ENCODE measurements around the gene ANO1.

DNA sequence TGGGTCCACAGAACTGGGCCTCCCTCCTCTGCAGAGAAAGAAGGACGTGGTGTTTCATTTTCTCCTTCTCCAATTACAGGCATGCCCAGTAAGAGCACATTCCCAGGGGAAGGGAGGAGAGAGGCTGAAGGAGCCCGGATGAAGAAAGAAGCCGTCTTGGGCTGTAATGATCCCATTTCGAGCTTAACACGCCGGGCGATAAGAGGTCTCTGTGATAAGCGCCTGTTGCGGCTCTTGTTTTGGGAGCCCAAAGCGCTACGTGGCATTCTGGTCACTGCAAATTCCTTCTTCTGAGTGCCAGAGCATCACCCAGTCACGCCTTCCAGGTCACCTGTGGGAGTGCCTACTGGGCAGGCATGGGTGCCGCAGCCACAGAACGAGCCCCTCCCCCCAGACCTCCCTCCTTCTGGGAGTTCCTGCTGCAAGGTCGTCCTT lies 57.5 kb downstream of the ANO1 start:
- TF ChIP-seq EGR1 (IDR thresholded peaks at IDR 0.05) (no peak), RAD21 (IDR thresholded peaks at IDR 0.05; ENCODE audit: low read depth) (no peak), EP300 (IDR thresholded peaks at IDR 0.05; ENCODE audit: borderline replicate concordance) (no peak), YY1 (IDR thresholded peaks at IDR 0.05; ENCODE audit: low read depth) (no peak), TEAD4 (IDR thresholded peaks at IDR 0.05) (no peak), CEBPB (IDR thresholded peaks at IDR 0.05) (no peak), CREB1 (IDR thresholded peaks at IDR 0.05; ENCODE audit: low read depth) (no peak), TAF1 (IDR thresholded peaks at IDR 0.05; ENCODE audit: low read depth) (no peak), ZBTB7A (IDR thresholded peaks at IDR 0.05; ENCODE audit: low read depth) (no peak), FOXM1 (IDR thresholded peaks at IDR 0.05; ENCODE audit: borderline replicate concordance, low read depth) (no peak), TCF12 (IDR thresholded peaks at IDR 0.05; ENCODE audit: low read depth) (no peak)
- TF ChIP-seq, protein P1, sequence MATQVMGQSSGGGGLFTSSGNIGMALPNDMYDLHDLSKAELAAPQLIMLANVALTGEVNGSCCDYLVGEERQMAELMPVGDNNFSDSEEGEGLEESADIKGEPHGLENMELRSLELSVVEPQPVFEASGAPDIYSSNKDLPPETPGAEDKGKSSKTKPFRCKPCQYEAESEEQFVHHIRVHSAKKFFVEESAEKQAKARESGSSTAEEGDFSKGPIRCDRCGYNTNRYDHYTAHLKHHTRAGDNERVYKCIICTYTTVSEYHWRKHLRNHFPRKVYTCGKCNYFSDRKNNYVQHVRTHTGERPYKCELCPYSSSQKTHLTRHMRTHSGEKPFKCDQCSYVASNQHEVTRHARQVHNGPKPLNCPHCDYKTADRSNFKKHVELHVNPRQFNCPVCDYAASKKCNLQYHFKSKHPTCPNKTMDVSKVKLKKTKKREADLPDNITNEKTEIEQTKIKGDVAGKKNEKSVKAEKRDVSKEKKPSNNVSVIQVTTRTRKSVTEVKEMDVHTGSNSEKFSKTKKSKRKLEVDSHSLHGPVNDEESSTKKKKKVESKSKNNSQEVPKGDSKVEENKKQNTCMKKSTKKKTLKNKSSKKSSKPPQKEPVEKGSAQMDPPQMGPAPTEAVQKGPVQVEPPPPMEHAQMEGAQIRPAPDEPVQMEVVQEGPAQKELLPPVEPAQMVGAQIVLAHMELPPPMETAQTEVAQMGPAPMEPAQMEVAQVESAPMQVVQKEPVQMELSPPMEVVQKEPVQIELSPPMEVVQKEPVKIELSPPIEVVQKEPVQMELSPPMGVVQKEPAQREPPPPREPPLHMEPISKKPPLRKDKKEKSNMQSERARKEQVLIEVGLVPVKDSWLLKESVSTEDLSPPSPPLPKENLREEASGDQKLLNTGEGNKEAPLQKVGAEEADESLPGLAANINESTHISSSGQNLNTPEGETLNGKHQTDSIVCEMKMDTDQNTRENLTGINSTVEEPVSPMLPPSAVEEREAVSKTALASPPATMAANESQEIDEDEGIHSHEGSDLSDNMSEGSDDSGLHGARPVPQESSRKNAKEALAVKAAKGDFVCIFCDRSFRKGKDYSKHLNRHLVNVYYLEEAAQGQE (IDR thresholded peaks at IDR 0.05; ENCODE audit: low read depth): no peak
- TF ChIP-seq, protein P2, sequence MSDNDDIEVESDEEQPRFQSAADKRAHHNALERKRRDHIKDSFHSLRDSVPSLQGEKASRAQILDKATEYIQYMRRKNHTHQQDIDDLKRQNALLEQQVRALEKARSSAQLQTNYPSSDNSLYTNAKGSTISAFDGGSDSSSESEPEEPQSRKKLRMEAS (IDR thresholded peaks at IDR 0.05): no peak
- TF ChIP-seq, protein P3, sequence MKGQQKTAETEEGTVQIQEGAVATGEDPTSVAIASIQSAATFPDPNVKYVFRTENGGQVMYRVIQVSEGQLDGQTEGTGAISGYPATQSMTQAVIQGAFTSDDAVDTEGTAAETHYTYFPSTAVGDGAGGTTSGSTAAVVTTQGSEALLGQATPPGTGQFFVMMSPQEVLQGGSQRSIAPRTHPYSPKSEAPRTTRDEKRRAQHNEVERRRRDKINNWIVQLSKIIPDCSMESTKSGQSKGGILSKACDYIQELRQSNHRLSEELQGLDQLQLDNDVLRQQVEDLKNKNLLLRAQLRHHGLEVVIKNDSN (IDR thresholded peaks at IDR 0.05): no peak

Data from Ishikawa (cell line).